GM18951 (cell line): Measurements from ENCODE around the gene SMIM35.

ENCODE experiments used
- POLR2A ChIP-seq: IDR thresholded peaks from 4 replicates; pipeline ENCODE4 v1.6.1; 2011; ENCODE audit warnings: mild to moderate bottlenecking; ENCODE audit not compliant: insufficient read length, insufficient read depth; ENCODE audit errors: extremely low read depth
- in situ Hi-C: fragments of 300-500 bp; cut with MboI; formaldehyde crosslinking; loops from one replicate; pipeline ENCODE4 v1.12.0; 2022; ENCODE audit warnings: low sequenced_read_pairs, mixed read lengths, inconsistent platforms; ENCODE audit not compliant: unreplicated experiment

The SMIM35 gene

DNA sequence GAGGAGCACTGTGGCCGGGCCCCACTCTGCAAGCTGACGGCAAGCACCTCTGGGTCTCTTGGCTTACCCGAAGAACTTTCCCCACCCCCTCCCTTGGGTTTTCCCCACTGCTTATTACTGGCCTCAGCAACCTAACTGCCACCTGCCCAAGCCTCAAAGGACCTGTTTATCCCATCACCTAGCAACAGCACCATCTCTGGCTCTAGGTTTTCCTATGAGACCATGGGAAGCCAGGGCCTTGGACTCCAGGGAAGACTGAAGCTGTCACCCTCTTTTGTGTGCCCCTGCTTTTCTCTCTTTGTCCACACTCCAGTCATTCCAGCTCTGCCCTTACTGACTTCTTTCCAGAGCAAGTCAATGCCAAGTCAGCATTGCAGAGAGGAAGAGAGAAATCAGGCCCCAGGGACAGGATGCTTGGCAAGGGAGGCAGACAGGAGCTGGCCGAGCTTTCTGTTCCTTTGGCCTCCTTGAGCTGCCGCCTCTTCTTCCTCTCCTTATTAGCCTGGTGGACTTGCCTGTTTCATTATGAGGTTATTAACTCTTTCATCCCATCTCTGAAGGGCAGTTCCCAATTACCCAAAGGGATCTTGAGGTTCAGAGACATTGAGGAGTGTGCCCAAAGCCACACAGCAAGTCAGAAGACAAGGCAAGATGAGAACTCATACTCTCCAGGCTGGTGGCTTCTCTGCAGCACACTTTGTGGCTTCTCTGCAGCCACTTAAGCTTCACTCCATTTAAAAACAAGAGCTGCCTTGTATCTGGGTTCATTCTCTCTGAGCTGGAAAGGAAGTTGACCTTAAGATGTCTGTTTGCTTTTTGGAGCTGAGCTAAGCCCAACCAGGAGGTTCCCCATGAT lies at the start of gene SMIM35:
Gene SMIM35 (minus strand): TSS at position 51 of the 856 bp plus-strand sequence. CDS start 206 bp downstream, outside the sequence.
- in situ Hi-C loops, result no loop called here
- no peak for TF ChIP-seq POLR2A

DNA sequence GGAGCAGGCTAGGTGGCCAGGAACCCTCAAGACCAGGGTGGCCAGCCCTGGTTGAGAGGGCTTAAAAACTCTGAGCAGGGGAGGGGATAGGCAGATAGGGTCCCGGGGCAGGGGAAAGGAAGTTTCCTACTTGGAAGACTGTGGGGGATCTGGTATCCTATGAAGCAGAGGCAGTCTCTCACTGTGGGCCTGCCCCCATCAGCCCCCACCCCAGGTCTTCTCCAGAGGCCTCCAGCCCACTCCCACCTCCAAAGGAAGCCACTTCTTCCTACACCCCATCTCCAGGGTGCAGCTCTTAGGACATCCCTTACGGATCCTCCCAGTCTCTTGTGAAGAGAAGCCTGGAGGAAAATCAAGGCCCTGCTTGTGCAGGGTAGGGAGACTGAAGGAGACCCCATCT lies 49.6 kb upstream of the SMIM35 start:
- in situ Hi-C loops, result no loop called here

DNA sequence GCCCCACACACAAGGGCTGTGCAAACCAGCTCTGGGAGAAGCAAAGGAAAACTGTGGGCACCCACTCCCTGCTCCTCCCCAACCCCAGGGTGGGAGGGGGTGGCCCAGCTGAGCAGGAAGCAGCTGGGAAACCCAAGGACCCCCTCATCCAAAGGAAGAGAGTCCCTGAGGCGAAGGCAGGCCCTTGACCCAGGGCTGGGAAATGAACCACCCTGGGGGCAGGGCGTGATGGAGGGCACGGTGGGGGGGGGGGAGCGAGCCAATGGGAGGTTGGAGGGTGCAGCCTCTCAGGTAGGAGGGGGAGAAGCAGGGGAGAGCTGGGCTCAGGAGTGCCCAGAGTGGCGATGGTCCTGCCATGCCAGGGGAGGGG lies 49.0 kb upstream of the SMIM35 start:
- no peak for TF ChIP-seq POLR2A
- in situ Hi-C loops, result no loop called here

More for the DNA sequence above, 49.6 kb upstream of the SMIM35 start:
- no peak for TF ChIP-seq POLR2A

DNA sequence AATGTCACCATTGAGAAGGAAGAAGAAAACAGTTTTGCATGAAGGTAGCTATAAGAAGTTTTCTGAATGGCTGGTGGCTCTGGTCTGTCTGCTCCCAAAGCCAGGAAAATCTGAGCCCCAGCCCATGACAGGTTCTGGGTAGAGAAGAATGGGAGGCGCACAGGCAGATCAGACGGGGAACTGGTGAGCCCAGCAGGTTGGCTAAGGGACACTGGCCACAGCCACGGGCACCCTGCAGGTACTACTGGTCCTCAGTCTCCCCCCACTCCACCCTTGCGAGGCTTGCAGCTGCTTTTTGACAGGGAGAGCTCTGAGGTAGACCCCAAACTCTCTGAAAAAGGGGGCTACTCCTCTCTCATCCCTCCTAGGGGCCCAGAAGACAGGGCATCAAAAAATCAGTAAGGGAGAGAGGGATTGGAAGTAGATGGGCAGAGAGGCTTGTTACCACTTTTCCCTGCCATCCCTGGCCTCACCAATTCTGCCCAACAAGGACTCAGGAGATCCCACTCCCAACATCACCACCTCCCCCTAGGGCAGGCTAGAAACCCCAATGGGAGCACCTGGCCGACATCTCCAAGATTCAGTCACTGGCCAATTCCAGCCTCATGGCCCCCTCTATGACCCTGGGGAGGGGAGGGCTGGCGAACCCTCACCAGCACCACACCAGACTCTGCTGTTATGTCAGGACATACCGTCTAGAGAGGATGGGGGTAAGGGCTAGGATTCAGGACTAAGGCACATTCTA lies 48.5 kb upstream of the SMIM35 start:
- TF ChIP-seq POLR2A, result no peak
- in situ Hi-C loops, result no loop called here

DNA sequence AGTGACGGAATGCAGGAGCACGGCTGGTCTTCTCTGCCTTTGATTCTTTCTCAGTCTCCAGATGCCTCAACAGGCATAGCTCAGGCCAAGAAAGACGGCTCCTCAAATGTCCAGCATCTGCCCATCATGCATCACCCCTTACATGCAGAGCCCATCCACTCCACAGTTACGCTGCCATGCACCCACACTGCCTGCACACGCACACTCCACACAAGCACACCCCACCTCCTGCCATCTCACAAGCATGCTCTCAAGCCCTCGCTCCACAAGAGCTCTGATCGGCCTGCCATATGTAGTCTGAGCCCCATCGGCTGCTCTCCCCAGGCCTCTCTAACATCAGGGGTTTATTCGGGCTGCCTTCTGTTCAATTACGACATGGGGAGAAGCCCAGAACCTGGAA lies 47.1 kb upstream of the SMIM35 start:
- no peak for TF ChIP-seq POLR2A
- in situ Hi-C loops, result no loop called here

DNA sequence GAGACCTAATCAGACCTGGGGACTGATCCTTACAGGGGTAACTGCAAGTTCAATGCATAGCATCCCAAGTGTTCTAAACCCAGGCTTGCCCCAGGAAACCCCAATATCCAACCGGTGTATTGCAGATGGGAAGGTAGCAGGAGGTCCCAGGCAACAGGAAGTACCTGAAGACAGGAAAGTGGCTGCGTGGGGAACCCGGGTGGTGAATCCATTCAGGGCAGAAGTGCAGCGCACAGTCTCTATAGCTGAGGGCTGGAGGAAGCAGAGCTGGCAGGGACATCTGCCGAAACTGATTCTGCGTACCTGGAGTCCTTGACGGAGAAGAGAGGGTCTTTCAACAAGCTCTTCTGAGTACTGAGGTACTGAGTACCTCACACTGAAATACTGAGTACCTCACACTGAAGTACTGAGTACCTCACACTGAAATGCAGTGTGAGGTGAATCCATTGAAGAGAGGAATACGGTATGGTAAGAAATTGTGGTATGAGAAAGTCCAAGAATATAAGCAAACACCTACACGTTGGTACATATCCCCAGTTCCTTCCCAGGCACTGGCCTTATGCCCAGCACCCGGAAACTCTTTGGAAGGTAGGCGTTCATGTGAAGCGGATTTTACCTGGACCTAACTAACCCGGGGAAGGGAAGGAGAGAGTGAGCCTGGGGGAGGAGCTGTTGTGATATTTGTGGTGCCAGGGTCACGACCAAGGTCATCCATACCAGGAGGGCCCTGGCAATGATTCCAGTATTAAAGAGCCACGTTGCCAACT lies 45.8 kb upstream of the SMIM35 start:
- TF ChIP-seq POLR2A, result no peak
- in situ Hi-C loops, result no loop called here

DNA sequence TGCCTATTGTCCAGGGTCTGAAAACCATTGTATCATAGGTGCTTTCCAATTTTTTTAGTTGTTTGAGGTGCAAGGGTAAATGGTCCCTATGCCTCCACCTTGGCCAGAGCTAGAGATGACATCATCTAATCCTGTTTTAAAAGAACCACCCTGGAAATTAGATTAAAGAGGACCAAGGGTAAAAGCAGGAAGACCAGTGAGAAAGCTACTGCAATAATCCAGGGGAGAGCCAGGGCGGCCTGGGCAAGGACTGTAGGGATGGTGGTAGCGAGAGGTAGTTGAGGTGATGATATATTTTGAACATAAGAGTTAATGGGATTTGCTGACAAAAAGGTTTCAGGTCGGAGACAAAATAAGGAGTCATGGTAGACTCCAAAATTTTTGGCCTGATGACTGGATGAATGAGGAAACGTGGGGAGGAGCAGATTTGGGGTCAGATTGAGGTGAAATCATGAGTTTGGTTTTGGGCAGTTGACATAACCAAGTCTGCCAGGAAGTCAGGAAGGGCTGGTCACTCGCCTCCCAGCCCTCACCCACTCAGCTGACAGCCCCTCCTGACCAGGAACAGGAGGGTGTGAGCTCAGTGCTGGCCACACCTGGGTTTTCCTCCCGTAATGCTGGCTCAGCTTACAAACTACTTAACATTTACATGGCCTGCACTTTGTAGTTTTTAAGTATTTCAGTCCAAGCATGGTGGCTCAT lies 42.9 kb upstream of the SMIM35 start:
- in situ Hi-C loops, result no loop called here
- TF ChIP-seq POLR2A, result no peak

DNA sequence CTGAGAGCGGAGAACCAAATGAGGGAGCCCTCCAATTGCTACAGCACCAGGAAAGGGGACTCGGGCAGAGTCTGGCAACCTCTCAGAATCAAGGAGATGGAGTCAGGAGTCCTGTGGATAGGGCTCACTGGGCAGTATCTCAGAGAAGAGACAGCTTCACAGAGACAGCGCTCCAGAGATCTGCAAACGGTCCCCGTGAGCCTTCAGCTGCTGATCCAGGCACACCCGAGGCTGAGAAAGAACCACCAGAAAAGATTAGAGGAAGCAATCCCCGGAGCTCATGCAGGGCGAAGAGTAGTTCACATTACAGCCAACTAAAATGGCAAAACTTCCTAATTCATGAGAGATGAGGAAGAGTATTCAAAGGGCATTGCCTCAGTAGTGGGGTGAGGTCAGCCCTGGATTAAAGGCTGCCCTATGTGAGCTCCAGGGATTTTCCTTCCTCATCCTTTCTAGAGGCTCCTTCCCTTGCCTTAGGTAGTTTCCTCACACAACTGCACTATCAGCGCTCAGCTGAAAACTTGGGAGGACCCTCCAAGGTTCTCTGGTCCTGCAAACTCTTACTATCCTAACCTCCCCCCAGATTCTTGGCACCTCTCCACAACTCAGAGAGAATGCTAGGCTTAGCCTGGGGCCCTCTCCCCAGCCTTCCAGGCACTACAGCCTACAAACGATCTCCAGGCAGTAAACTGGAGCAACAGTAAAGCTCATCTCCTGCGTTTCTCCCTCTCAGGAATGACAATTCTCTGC lies 42.1 kb upstream of the SMIM35 start:
- in situ Hi-C loops, result no loop called here
- no peak for TF ChIP-seq POLR2A

DNA sequence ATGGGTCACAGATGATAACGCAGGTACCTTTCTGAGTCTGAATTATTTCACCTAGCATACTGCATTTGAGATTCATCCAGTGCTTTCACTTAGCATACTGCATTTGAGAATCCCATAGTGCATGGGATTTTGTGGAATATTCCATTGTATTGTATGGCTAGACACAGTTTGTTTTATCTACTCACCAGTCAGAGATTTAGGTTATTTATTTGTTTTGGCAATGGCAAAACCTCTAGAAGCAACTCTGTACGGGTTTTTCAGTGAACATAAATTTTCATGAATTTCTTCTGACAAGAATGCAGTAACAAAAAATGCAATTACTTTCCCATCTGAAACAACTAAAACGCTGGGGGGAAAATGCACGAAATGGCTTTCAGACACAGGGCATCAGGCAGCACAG lies 41.5 kb upstream of the SMIM35 start:
- in situ Hi-C loops, result no loop called here
- no peak for TF ChIP-seq POLR2A

DNA sequence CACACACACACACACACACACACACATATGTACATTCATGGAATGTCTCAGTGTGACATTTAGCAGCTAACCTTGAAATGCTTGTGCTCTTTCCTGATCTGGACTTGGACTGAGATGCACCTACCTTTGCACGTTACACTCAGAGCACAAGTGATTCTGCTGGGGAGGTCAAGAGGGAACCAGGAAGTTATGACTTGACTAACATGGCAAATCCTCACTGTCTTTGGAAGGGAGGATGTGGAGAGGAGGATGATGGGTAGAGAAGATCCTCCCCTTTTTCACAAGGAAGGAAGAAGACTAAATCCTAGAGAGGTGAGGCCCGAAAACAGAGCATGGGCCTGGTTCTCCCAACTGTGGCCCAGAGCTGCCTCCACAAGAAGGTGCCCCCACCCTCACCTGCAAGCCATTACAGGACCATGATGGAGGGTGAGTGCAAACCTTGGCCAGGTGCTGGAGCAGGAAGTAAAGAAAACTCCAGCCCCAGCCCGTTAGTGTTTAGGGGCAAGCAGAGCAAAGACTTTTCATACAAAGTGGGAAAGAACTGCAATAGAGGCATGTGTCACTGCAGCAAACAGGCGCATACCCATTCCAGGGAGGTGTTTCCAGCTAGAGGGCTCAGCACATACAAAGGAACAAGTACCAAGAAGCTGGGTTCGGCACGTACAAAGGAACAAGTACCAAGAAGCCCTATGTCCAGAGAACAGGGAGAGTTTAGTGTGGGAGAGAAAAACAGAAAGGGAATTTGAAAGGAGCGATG lies 39.5 kb upstream of the SMIM35 start:
- in situ Hi-C loops, result no loop called here
- no peak for TF ChIP-seq POLR2A

DNA sequence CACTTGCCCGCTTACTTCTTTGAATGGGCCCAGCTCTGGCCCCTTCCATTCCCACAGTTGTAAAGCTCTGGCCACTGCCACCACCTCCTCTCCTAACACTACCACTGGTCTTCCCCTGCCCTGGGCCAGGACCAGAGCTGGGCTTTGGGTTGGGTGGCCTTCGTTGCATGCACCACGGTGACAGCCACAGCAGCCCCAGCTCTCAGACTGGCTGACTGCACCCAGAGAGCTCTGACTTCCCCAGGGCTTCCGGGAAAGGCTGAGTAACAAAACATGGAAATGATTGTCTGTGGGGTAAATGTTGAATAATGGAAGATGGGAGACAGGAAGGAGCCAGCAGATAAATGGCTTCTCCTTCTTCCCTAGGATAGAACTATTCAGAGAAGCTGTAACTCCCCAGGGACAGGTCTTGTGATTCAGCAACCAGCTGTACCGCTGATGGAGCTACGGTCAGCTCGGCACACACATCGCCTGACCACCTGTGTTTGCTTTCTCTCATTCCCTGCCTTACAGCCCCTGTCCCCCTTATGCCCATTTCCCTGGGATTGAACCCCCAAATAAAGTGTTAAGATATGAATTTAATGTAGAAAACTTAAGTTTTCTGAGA lies 38.3 kb upstream of the SMIM35 start:
- in situ Hi-C loops, result no loop called here
- no peak for TF ChIP-seq POLR2A
